Measurements from ENCODE around the gene MYH14. TPM values are rescaled to one million over a fixed set of nuclear protein-coding genes. Genes with fewer than 3 reads are reported as not detected.

Gene MYH14
- total and polyA plus RNA-seq, 9 of the 15 experiments (the other 6 are each of a cell fraction or from before 2014, with no cell fraction given), result 0.04 to 0.86 (median 0.19) TPM; not detected in 2

DNA sequence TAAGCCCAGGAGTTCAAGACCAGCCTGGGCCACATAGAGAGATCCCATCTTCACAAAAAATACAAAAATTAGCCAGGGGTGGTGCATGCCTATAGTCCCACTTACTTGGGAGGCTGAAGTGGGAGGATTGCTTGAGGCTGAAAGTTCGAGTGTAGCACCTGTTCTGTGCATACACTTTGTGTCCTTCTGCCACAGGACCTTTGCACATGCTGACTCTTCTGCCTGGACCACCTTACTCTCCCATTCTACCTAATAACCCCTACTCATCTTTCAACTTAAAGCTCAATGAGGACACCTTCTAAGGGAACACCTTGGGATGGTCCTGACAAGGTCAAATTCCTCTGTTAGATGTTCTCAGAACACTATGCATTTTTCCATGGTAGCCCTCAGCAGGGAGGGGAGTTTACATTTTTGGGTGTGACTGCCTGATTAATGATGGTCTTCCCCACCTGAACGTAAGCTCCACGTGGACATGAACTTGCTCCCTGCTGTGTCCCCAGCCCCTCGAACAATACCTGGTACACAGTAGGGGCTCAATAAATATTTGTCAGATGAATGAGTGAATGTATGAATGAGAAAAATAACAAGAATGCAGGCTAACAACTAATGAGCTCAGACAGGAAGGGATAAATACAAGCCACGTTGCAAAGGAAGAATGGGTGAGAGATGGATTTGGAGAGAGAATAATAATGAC lies 29.2 kb upstream of the MYH14 start:
- no peak overlapping the region for H2AFZ ChIP-seq (ENCODE audit: low read depth, low read length)
- DNase-seq (ENCODE audit: extremely low read depth in 1 of 4, low spot score in 3 of 4), result no peak
- no peak overlapping the region for H3K27ac ChIP-seq (ENCODE audit: extremely low read depth, low read depth, low read length)
- no peaks in the 10 kb centered on the region for H3K9me3 ChIP-seq (replicated peaks; ENCODE audit: control insufficient read depth, insufficient read depth, low read depth, low read length)
- in situ Hi-C loops (cut with MboI), result no loop called here
- no peaks in the 10 kb centered on the region for H3K36me3 ChIP-seq (ENCODE audit: control insufficient read depth, insufficient read depth, low read length)
- no peaks in the 10 kb centered on the region for H3K79me2 ChIP-seq (ENCODE audit: control insufficient read depth, insufficient read depth, low read length)
- H4K20me1 ChIP-seq (replicated peaks; ENCODE audit: control insufficient read depth, insufficient read depth, low read length), result no peaks in the 10 kb centered on the region
- intact Hi-C loops (cut with micrococcal nuclease), result no loop called here
- no peak overlapping the region for H3K4me2 ChIP-seq (ENCODE audit: insufficient read depth, low read length)
- H3K9ac ChIP-seq (ENCODE audit: insufficient read depth in 1 of 2, low read depth in 2 of 2, low read length in 2 of 2), result no peak overlapping the region
- H3K4me3 ChIP-seq, result no peak overlapping the region
- ATAC-seq, result no peak
- peaks cover 0 to 3% of the 10 kb centered on the region in 2 experiments; a peak in 3 of 5 replicates for H3K4me1 ChIP-seq (replicated peaks in 1 of 2; ENCODE audit: control insufficient read depth in 2 of 2, insufficient read depth in 2 of 2, low read length in 2 of 2)
- WGBS (ENCODE audit: insufficient coverage, low coverage, missing lambda C conversion rate), result 29% methylated on average over 5 of the region's 5 CpGs
- H3K9me1 ChIP-seq (ENCODE audit: control insufficient read depth, insufficient read depth, low read length), result no peaks in the 10 kb centered on the region
- no peak for FAIRE-seq
- H3K27me3 ChIP-seq (ENCODE audit: control insufficient read depth in 2 of 2, insufficient read depth in 2 of 2, low read length in 2 of 2), result 0 out of 5 replicates have a peak, but pooled peaks cover 0 to 4% of the 10 kb centered on the region in 2 experiments
- POLR2A ChIA-PET, result interaction anchor here (0.6 kb wide), 1 partner anchor 17 kb away, joined by 4 read pairs; no protein-coding TSS in a partner anchor
- BruUV-seq (replicated peaks), result no TSS peak
- CTCF ChIA-PET (ENCODE audit: low intra/inter-chr PET ratio), result no interaction called here
- TF ChIP-seq ARID3A (IDR thresholded peaks at IDR 0.05; ENCODE audit: borderline replicate concordance, low read depth, low read length) (no peak), RCOR1 (IDR thresholded peaks at IDR 0.05; ENCODE audit: borderline replicate concordance in 1 of 2, low read depth in 2 of 2, low read length in 2 of 2) (peak in 1 of 2 experiments; percentile 67; a peak in 3 of 4 replicates), SUPT5H (IDR thresholded peaks at IDR 0.05) (no peak), PTTG1 (tag; IDR thresholded peaks at IDR 0.05; ENCODE audit: low read depth) (no peak), ZNF785 (CRISPR knock-in tag; IDR thresholded peaks at IDR 0.05) (no peak), FOXK1 (CRISPR knock-in tag; IDR thresholded peaks at IDR 0.05; ENCODE audit: borderline replicate concordance) (no peak), SIRT6 (IDR thresholded peaks at IDR 0.05; ENCODE audit: low read depth, low read length) (no peak), CEBPB (tag; IDR thresholded peaks at IDR 0.05) (no peak), KDM5B (IDR thresholded peaks at IDR 0.05; ENCODE audit: insufficient replicate concordance, low read depth, low read length) (no peak), RBM25 (IDR thresholded peaks at IDR 0.05; ENCODE audit: low read depth, low read length, severe bottlenecking) (peak; percentile 92), SP1 (CRISPR knock-in tag; IDR thresholded peaks at IDR 0.05) (no peak), ZNF512 (tag; IDR thresholded peaks at IDR 0.05) (0 out of 2 replicates have a peak, but pooled peaks have one; percentile 3)
- TF ChIP-seq, protein P1, sequence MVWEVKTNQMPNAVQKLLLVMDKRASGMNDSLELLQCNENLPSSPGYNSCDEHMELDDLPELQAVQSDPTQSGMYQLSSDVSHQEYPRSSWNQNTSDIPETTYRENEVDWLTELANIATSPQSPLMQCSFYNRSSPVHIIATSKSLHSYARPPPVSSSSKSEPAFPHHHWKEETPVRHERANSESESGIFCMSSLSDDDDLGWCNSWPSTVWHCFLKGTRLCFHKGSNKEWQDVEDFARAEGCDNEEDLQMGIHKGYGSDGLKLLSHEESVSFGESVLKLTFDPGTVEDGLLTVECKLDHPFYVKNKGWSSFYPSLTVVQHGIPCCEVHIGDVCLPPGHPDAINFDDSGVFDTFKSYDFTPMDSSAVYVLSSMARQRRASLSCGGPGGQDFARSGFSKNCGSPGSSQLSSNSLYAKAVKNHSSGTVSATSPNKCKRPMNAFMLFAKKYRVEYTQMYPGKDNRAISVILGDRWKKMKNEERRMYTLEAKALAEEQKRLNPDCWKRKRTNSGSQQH (CRISPR knock-in tag; IDR thresholded peaks at IDR 0.05), result no peak
- TF ChIP-seq, protein P2, sequence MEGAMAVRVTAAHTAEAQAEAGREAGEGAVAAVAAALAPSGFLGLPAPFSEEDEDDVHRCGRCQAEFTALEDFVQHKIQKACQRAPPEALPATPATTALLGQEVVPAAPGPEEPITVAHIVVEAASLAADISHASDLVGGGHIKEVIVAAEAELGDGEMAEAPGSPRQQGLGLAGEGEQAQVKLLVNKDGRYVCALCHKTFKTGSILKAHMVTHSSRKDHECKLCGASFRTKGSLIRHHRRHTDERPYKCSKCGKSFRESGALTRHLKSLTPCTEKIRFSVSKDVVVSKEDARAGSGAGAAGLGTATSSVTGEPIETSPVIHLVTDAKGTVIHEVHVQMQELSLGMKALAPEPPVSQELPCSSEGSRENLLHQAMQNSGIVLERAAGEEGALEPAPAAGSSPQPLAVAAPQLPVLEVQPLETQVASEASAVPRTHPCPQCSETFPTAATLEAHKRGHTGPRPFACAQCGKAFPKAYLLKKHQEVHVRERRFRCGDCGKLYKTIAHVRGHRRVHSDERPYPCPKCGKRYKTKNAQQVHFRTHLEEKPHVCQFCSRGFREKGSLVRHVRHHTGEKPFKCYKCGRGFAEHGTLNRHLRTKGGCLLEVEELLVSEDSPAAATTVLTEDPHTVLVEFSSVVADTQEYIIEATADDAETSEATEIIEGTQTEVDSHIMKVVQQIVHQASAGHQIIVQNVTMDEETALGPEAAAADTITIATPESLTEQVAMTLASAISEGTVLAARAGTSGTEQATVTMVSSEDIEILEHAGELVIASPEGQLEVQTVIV (CRISPR knock-in tag; IDR thresholded peaks at IDR 0.05; ENCODE audit: borderline replicate concordance), result no peak

Data from K562 (cell line).